ENCODE measurements around the gene HRCT1.

DNA sequence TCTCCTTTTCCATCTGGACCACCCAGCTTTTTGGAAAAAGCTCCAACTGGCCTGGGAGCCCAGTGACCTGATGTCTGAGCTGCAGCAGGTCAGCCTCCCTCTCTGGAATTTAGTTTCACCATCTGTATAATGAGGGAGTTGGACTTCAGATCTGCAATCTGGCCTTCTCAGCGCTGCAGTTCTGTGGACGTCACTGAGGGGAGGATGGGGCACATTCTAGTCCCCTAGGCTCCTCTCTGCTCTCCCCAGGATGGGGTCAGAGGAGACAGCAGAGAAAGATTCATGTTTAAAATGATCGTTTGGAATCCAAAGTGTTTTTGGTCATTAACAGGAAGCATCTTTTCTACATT lies 46.0 kb upstream of the HRCT1 start:
- no peak for TF ChIP-seq POLR2A (IDR thresholded peaks at IDR 0.05)
- TF ChIP-seq, protein P1, sequence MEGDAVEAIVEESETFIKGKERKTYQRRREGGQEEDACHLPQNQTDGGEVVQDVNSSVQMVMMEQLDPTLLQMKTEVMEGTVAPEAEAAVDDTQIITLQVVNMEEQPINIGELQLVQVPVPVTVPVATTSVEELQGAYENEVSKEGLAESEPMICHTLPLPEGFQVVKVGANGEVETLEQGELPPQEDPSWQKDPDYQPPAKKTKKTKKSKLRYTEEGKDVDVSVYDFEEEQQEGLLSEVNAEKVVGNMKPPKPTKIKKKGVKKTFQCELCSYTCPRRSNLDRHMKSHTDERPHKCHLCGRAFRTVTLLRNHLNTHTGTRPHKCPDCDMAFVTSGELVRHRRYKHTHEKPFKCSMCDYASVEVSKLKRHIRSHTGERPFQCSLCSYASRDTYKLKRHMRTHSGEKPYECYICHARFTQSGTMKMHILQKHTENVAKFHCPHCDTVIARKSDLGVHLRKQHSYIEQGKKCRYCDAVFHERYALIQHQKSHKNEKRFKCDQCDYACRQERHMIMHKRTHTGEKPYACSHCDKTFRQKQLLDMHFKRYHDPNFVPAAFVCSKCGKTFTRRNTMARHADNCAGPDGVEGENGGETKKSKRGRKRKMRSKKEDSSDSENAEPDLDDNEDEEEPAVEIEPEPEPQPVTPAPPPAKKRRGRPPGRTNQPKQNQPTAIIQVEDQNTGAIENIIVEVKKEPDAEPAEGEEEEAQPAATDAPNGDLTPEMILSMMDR (IDR thresholded peaks at IDR 0.05): no peak
